Activated effector memory CD4-positive, alpha-beta T cell treated with Interleukin-2 at 50 U/mL for 16 hours (primary cell): ENCODE measurements around the gene DCST2.

Experiments
- DNase-seq: peaks from one replicate; pipeline ENCODE4 v3.0.0-alpha.2; 2020

The DCST2 gene

GRCh38 chr1:154973344-154974101 is 60.1 kb downstream of the DCST2 start:
- DNase-seq: peak; percentile 82

GRCh38 chr1:154972517-154973343 is 60.9 kb downstream of the DCST2 start:
- no peak for DNase-seq

- no peak for DNase-seq
Measured at GRCh38 chr1:154972213-154972516, 61.4 kb downstream of the DCST2 start.

GRCh38 chr1:154971341-154971998 is 62.1 kb downstream of the DCST2 start:
- DNase-seq: no peak

- no peak for DNase-seq
Measured at GRCh38 chr1:154970631-154971340, 62.8 kb downstream of the DCST2 start, which contains the start of gene SHC1. TSS of gene SHC1 (minus strand) at chr1:154970747. CDS start at chr1:154970526, 221 bp downstream.

GRCh38 chr1:154969860-154970452 is 63.6 kb downstream of the DCST2 start:
- DNase-seq: no peak

- no peak for DNase-seq
Measured at GRCh38 chr1:154969246-154969645, 64.3 kb downstream of the DCST2 start.

GRCh38 chr1:154968731-154969130 is 64.8 kb downstream of the DCST2 start:
- DNase-seq: no peak
